WTC11 (cell line): ENCODE data around the gene GADD45B.

Experiments
- CREM ChIP-seq: sonication (generic); formaldehyde crosslinking; IDR thresholded peaks from 2 replicates; pipeline ENCODE4 v1.8.1; 2022; ENCODE audit warnings: mild to moderate bottlenecking, missing genetic modification reagents, moderate library complexity
- TF ChIP-seq, protein P1 (sequence below): fragments of 200-600 bp; IDR thresholded peaks from 2 replicates; pipeline ENCODE4 v1.8.0; 2022; ENCODE audit warnings: antibody characterized with exemption

GRCh38 chr19:2509096-2509495 lies 33.2 kb downstream of the GADD45B start:
- TF ChIP-seq, protein P1, sequence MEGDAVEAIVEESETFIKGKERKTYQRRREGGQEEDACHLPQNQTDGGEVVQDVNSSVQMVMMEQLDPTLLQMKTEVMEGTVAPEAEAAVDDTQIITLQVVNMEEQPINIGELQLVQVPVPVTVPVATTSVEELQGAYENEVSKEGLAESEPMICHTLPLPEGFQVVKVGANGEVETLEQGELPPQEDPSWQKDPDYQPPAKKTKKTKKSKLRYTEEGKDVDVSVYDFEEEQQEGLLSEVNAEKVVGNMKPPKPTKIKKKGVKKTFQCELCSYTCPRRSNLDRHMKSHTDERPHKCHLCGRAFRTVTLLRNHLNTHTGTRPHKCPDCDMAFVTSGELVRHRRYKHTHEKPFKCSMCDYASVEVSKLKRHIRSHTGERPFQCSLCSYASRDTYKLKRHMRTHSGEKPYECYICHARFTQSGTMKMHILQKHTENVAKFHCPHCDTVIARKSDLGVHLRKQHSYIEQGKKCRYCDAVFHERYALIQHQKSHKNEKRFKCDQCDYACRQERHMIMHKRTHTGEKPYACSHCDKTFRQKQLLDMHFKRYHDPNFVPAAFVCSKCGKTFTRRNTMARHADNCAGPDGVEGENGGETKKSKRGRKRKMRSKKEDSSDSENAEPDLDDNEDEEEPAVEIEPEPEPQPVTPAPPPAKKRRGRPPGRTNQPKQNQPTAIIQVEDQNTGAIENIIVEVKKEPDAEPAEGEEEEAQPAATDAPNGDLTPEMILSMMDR: no peak
- no peak for TF ChIP-seq CREM (CRISPR knock-in tag)
